ENCODE results near the gene SUPT3H.

DNA sequence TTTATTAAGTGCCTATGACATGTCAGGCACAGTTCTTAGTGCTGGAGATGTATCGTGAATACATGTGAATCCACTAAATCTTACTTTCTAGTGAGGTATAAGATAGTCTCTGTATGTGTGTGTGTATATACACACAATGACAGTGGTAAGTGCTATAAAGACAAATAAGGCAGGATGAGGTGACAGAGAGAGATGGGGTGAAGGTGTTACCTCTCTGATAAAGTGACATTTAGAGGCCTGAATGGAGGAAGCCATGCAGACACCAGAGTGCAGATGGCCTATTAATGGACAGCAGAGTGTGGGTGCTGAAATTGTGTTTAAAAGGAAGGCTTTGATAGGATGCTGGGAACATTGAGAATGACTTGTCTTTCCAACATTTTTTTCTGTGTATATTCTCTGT is 535.9 kb downstream of the SUPT3H start:
- TF ChIP-seq EP300 (IDR thresholded peaks at IDR 0.05; ENCODE audit: low read depth) (no peak), CTCF (IDR thresholded peaks at IDR 0.05) (no peak)

Measured in transverse colon (tissue), 3 donors.